Activated CD8-positive, alpha-beta memory T cell treated with anti-CD3 and anti-CD28 coated beads, Interleukin-2, amount 50 U/mL, for 4 hours (primary cell): ENCODE measurements around the gene MBD3.
"Not testable (repeated sequence)": the region's sequence is repeated elsewhere in the genome, so short reads cannot be mapped to it uniquely, and the experiment has no call there.

ENCODE experiments used
- DNase-seq: peaks from one replicate; pipeline ENCODE4 v3.0.0-alpha.2; 2020

MBD3 gene

GRCh38 chr19:1533510-1534150, 59.0 kb downstream of the MBD3 start:
- no peak for DNase-seq

- no peak for DNase-seq
These were observed 60.7 kb downstream of the MBD3 start for GRCh38 chr19:1532003-1532402.

DNA sequence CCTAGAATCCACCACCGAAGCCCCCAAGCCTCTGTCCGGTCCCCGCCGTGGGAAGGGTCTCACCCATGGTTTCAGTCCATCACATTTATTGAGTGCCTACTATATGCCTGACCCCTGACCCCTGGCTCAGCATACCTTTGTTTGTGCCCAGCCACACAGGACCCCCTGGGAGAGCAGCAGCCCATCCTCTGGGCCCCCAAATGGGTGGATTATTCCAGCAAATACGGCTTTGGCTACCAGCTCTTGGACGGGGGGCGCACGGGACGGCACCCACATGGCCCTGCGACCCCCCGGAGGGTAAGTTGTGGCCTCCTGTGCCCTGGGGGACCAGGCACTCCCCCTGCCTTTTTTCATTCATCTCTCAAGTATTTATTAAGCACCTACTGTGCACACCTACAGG, 61.1 kb downstream of the MBD3 start:
- DNase-seq: no peak

DNA sequence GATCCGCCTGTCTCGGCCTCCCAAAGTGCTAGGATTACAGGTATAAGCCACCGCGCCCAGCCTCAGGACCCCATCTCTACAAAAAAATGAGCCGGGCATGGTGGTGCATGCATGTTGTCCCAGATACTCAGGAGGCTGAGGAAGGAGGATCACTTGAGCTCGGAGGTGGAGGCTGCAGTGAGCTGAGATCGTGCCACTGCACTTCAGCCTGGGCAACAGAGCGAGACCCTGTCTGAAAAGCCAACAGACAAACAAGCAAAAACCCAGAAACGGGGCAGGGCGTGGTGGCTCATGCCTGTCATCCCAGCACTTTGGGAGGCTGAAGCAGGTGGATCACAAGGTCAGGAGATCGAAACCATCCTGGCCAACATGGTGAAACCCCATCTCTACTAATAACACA, 61.8 kb downstream of the MBD3 start:
- not testable (repeated sequence) for DNase-seq

- DNase-seq: no peak
These were observed 63.2 kb downstream of the MBD3 start for GRCh38 chr19:1529430-1529816.

- DNase-seq: no peak
These were observed 63.9 kb downstream of the MBD3 start for GRCh38 chr19:1528596-1529429.

- no peak for DNase-seq
These were observed 64.9 kb downstream of the MBD3 start for GRCh38 chr19:1527650-1528309.

DNA sequence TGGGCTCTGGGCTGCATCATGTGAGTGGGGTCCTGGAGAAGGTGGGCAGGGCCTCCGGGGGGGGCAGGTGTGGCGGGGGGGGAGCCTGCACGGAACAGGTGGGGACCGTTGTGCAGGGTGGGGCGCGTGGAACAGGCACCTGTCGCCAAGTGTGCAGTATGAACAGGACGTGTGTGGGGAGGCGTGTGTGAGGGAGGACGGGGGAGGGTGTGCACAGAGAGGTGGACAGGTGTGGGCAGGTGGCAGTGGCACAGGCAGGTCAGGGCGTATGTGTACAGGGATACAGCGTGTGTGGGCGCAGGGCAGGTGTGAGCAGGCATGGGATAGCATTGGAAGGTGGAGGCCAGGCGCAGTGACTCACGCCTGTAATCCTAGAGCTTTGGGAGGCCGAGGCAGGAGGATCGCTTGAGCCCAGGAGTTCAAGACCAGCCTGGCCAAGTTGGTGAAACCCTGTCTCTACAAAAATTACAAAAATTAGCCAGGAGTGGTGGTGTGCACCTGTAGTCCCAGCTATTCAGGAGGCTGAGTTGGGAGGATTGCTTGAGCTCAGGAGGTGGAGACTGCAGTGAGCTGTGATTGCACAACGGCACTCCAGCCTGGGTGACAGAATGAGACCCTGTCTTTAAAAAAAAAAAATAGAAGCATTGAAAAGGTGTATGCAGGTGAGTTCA, 65.6 kb downstream of the MBD3 start:
- no peak for DNase-seq

DNA sequence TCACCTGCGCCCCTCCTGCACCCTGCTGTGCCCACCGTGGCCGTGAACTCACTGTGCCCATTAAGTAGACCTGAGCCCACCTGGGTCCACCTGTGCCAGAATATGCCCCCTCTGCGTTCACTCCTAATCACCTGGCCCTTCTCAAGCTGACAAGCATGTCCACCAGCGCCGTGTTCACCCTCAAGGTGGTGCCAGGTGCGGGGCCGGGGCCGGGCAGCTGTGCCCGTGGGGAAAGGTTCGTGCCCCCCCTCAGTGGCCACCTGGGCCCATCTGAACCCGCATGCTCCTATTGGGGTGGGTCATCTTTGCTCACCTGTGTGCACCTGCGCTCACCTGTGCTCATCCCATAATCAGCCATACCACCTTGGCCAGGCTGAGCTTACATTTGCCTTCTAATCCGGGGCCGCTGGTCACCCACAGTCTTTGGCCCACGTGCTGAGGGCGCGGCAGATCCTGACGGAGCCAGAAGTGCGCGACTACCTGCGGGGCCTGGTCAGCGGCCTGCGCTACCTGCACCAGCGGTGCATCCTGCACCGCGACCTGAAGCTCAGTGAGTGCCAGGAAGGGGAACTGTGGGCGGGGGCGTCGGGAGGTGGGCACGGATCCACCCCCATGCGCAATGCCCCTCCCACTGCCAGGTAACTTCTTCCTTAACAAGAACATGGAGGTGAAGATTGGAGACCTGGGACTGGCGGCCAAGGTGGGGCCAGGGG, 66.4 kb downstream of the MBD3 start:
- no peak for DNase-seq

DNA sequence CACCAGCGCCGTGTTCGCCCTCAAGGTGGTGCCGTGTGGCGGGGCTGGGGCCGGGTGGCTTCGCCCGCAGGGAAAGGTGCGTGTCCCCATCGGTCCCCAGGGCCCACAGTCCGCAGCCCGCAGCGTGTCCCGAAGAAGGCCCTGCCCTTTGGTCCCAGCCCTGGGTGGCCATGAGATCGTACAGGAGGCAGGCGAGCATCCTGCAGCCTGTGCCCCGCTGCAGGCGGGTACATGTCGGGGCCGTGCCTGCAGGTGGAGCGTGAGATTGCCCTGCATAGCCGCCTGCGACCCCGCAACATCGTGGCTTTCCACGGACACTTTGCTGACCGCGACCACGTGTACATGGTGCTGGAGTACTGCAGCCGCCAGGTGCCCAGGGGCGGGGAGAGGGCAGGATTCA, 67.3 kb downstream of the MBD3 start:
- DNase-seq: no peak

DNA sequence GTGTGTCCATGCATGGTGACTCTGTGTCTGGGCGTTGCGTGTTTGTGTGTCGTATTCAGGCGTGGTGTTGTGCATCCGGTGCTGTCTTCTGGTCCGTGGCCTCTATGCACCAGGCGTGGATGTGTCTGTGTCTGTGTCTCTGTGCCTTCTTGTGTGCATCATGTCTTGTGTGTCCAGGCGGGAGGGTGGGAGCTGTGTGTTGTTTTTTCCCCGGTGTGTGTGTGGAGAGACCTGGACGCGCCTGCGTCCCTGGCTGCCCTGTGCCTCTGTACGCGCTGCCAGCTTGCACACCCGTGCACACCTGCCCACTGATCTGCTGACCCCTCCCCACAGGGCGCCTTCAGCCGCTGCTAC, 67.7 kb downstream of the MBD3 start:
- no peak for DNase-seq

GRCh38 chr19:1524287-1524971, 68.2 kb downstream of the MBD3 start:
- DNase-seq: no peak
